A204.1 (cell line): Measurements from ENCODE around the gene DZANK1.
"Not testable (repeated sequence)": the region's sequence is repeated elsewhere in the genome, so short reads cannot be mapped to it uniquely, and the experiment has no call there.

Experiments used
- FAIRE-seq: peaks from 2 replicates; lab custom pipeline; 2012; peaks lifted over from hg19 to GRCh38; lab: Jason Lieb, UNC

The DZANK1 gene

GRCh38 chr20:18375551-18375950, 91.3 kb downstream of the DZANK1 start:
- FAIRE-seq = not testable (repeated sequence)

GRCh38 chr20:18372296-18372695, 94.5 kb downstream of the DZANK1 start:
- no peak for FAIRE-seq

GRCh38 chr20:18364768-18365167, 102.1 kb downstream of the DZANK1 start:
- no peak for FAIRE-seq

GRCh38 chr20:18363708-18364107, 103.1 kb downstream of the DZANK1 start:
- no peak for FAIRE-seq

- no peak for FAIRE-seq
Measured at GRCh38 chr20:18362916-18363315, 103.9 kb downstream of the DZANK1 start.

- no peak for FAIRE-seq
Measured at GRCh38 chr20:18361678-18362077, 105.2 kb downstream of the DZANK1 start.

- FAIRE-seq = no peak
Measured at GRCh38 chr20:18360635-18361034, 106.2 kb downstream of the DZANK1 start.

- FAIRE-seq = no peak
Measured at GRCh38 chr20:18359854-18360253, 107.0 kb downstream of the DZANK1 start.

GRCh38 chr20:18349749-18350148, 117.1 kb downstream of the DZANK1 start:
- FAIRE-seq = not testable (repeated sequence)
